ENCODE measurements around the gene PRRC2C. TPM values are rescaled to one million over a fixed set of nuclear protein-coding genes. Genes with fewer than 3 reads are reported as not detected.

PRRC2C gene
- total and polyA plus RNA-seq, 2 experiments from 2014 or later = 186 to 368 TPM

DNA sequence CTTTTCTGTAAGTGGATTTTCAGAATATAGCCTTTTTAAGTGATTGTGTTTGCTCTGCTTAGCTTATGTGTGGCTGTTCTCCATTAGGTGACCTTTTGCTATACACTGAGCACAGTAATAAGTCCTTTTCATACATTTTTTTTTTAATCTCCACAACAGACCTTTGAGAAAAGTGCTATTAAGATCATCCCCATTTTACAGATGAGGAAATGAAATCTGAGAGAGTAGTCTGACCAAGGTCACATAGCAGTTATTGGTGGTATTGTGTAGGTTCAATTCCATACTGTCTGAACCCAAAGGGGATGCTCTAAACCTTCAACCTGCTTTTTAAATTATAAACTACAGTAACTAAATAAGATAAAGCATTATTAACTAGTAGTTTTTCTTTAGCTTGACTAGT is 1.7 kb downstream of the PRRC2C start (continued):
- TF ChIP-seq, protein P1, sequence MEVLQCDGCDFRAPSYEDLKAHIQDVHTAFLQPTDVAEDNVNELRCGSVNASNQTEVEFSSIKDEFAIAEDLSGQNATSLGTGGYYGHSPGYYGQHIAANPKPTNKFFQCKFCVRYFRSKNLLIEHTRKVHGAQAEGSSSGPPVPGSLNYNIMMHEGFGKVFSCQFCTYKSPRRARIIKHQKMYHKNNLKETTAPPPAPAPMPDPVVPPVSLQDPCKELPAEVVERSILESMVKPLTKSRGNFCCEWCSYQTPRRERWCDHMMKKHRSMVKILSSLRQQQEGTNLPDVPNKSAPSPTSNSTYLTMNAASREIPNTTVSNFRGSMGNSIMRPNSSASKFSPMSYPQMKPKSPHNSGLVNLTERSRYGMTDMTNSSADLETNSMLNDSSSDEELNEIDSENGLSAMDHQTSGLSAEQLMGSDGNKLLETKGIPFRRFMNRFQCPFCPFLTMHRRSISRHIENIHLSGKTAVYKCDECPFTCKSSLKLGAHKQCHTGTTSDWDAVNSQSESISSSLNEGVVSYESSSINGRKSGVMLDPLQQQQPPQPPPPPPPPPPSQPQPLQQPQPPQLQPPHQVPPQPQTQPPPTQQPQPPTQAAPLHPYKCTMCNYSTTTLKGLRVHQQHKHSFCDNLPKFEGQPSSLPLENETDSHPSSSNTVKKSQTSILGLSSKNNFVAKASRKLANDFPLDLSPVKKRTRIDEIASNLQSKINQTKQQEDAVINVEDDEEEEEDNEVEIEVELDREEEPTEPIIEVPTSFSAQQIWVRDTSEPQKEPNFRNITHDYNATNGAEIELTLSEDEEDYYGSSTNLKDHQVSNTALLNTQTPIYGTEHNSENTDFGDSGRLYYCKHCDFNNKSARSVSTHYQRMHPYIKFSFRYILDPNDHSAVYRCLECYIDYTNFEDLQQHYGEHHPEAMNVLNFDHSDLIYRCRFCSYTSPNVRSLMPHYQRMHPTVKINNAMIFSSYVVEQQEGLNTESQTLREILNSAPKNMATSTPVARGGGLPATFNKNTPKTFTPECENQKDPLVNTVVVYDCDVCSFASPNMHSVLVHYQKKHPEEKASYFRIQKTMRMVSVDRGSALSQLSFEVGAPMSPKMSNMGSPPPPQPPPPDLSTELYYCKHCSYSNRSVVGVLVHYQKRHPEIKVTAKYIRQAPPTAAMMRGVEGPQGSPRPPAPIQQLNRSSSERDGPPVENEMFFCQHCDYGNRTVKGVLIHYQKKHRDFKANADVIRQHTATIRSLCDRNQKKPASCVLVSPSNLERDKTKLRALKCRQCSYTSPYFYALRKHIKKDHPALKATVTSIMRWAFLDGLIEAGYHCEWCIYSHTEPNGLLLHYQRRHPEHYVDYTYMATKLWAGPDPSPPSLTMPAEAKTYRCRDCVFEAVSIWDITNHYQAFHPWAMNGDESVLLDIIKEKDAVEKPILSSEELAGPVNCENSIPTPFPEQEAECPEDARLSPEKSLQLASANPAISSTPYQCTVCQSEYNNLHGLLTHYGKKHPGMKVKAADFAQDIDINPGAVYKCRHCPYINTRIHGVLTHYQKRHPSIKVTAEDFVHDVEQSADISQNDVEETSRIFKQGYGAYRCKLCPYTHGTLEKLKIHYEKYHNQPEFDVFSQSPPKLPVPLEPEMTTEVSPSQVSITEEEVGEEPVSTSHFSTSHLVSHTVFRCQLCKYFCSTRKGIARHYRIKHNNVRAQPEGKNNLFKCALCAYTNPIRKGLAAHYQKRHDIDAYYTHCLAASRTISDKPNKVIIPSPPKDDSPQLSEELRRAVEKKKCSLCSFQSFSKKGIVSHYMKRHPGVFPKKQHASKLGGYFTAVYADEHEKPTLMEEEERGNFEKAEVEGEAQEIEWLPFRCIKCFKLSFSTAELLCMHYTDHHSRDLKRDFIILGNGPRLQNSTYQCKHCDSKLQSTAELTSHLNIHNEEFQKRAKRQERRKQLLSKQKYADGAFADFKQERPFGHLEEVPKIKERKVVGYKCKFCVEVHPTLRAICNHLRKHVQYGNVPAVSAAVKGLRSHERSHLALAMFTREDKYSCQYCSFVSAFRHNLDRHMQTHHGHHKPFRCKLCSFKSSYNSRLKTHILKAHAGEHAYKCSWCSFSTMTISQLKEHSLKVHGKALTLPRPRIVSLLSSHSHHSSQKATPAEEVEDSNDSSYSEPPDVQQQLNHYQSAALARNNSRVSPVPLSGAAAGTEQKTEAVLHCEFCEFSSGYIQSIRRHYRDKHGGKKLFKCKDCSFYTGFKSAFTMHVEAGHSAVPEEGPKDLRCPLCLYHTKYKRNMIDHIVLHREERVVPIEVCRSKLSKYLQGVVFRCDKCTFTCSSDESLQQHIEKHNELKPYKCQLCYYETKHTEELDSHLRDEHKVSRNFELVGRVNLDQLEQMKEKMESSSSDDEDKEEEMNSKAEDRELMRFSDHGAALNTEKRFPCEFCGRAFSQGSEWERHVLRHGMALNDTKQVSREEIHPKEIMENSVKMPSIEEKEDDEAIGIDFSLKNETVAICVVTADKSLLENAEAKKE (CRISPR knock-in tag; IDR thresholded peaks at IDR 0.05) = no peak
- TF ChIP-seq NANOG (IDR thresholded peaks at IDR 0.05; ENCODE audit: borderline replicate concordance) (no peak), JUNB (IDR thresholded peaks at IDR 0.05; ENCODE audit: unreplicated experiment) (no peak), EZH2 (IDR thresholded peaks at IDR 0.05; ENCODE audit: low read depth, unreplicated experiment) (no peak), STAT1 (IDR thresholded peaks at IDR 0.05; ENCODE audit: unreplicated experiment) (no peak), EZH2phosphoT487 (IDR thresholded peaks at IDR 0.05; ENCODE audit: unreplicated experiment) (no peak)
- TF ChIP-seq, protein P2, sequence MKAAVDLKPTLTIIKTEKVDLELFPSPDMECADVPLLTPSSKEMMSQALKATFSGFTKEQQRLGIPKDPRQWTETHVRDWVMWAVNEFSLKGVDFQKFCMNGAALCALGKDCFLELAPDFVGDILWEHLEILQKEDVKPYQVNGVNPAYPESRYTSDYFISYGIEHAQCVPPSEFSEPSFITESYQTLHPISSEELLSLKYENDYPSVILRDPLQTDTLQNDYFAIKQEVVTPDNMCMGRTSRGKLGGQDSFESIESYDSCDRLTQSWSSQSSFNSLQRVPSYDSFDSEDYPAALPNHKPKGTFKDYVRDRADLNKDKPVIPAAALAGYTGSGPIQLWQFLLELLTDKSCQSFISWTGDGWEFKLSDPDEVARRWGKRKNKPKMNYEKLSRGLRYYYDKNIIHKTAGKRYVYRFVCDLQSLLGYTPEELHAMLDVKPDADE (IDR thresholded peaks at IDR 0.05) = no peak

DNA sequence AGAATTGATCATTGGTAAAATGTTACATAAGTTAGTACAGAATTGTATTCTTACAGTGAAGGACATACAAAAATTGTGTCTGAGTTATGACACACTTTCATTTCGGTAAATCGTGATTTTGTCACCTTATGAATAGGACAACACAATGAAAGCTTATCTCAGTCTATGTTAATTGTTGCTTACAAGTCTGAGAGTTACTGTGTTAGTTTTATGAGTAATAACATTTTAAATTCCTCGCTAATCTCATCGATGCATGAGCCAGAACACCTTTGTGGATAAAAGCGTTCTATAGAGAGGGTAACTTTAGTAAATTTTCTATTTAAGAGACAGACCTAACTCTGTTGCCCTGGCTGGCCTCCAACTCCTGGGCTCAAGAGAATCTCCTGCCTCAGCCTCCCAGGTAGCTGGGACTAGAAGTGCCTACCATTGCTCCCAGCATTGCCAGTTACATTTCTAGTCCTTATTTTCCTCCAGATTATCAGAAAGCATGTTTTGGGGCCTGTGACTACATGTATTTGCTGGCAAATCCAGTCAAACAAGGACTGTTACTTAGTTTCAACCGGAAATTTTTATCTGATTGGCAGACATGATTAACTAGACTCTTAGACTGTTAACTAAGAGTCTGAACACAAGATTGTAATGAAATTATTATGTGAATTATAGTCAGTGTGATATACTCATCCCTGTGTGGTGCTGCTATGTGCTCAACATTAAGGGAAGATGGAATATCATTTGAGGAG is 3.0 kb downstream of the PRRC2C start:
- Histone ChIP-seq H3K9me2 (ENCODE audit: insufficient read depth) (no peaks in the 10 kb centered on the region), H4K20me1 (replicated peaks; ENCODE audit: insufficient read depth) (peaks cover 53% of the 10 kb centered on the region), H2AFZ (no peak overlapping the region), H3K27me3 (ENCODE audit: insufficient read depth) (no peaks in the 10 kb centered on the region), H3K27ac (ENCODE audit: low read depth) (no peak overlapping the region), H3K4me1 (ENCODE audit: insufficient read depth) (peaks cover 17% of the 10 kb centered on the region; the same call in 1 of the 2 replicates), H3K4me3 (peak overlapping the region; percentile 85; the same call in 1 of the 2 replicates), H3K79me2 (replicated peaks; ENCODE audit: insufficient read depth) (peaks cover 79% of the 10 kb centered on the region), H3F3A (replicated peaks; ENCODE audit: low read depth) (no peaks in the 10 kb centered on the region), H3K4me2 (no peak overlapping the region), H3K36me3 (ENCODE audit: insufficient read depth) (no peaks in the 10 kb centered on the region)
- Mint-ChIP-seq H3K27me3 (ENCODE audit: insufficient read depth, low read depth, poor library complexity) (peaks cover 4% of the 10 kb centered on the region), H3K9me3 (no peaks in the 10 kb centered on the region), H3K27ac (no peak overlapping the region), H3K4me1 (peaks cover 32% of the 10 kb centered on the region), H3K4me3 (no peak overlapping the region; the same call in 2 of the 3 replicates), H3K36me3 (ENCODE audit: low read depth) (peaks cover 7% of the 10 kb centered on the region; the same call in 2 of the 3 replicates)
- DNase-seq (ENCODE audit: low spot score) (no peak), ATAC-seq (no peak)
- TF ChIP-seq, protein P2 (IDR thresholded peaks at IDR 0.05) = no peak
- TF ChIP-seq POLR2AphosphoS5 (IDR thresholded peaks at IDR 0.05; ENCODE audit: low read depth) (no peak), ZNF114 (CRISPR knock-in tag; IDR thresholded peaks at IDR 0.05) (no peak), EZH2 (IDR thresholded peaks at IDR 0.05; ENCODE audit: low read depth, unreplicated experiment) (no peak), STAT1 (IDR thresholded peaks at IDR 0.05; ENCODE audit: unreplicated experiment) (no peak), EZH2phosphoT487 (IDR thresholded peaks at IDR 0.05; ENCODE audit: unreplicated experiment) (no peak), NANOG (IDR thresholded peaks at IDR 0.05; ENCODE audit: borderline replicate concordance) (no peak)
- TF ChIP-seq, protein P3, sequence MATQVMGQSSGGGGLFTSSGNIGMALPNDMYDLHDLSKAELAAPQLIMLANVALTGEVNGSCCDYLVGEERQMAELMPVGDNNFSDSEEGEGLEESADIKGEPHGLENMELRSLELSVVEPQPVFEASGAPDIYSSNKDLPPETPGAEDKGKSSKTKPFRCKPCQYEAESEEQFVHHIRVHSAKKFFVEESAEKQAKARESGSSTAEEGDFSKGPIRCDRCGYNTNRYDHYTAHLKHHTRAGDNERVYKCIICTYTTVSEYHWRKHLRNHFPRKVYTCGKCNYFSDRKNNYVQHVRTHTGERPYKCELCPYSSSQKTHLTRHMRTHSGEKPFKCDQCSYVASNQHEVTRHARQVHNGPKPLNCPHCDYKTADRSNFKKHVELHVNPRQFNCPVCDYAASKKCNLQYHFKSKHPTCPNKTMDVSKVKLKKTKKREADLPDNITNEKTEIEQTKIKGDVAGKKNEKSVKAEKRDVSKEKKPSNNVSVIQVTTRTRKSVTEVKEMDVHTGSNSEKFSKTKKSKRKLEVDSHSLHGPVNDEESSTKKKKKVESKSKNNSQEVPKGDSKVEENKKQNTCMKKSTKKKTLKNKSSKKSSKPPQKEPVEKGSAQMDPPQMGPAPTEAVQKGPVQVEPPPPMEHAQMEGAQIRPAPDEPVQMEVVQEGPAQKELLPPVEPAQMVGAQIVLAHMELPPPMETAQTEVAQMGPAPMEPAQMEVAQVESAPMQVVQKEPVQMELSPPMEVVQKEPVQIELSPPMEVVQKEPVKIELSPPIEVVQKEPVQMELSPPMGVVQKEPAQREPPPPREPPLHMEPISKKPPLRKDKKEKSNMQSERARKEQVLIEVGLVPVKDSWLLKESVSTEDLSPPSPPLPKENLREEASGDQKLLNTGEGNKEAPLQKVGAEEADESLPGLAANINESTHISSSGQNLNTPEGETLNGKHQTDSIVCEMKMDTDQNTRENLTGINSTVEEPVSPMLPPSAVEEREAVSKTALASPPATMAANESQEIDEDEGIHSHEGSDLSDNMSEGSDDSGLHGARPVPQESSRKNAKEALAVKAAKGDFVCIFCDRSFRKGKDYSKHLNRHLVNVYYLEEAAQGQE (IDR thresholded peaks at IDR 0.05; ENCODE audit: unreplicated experiment) = no peak
